ENCODE measurements around the gene LIX1L.

DNA sequence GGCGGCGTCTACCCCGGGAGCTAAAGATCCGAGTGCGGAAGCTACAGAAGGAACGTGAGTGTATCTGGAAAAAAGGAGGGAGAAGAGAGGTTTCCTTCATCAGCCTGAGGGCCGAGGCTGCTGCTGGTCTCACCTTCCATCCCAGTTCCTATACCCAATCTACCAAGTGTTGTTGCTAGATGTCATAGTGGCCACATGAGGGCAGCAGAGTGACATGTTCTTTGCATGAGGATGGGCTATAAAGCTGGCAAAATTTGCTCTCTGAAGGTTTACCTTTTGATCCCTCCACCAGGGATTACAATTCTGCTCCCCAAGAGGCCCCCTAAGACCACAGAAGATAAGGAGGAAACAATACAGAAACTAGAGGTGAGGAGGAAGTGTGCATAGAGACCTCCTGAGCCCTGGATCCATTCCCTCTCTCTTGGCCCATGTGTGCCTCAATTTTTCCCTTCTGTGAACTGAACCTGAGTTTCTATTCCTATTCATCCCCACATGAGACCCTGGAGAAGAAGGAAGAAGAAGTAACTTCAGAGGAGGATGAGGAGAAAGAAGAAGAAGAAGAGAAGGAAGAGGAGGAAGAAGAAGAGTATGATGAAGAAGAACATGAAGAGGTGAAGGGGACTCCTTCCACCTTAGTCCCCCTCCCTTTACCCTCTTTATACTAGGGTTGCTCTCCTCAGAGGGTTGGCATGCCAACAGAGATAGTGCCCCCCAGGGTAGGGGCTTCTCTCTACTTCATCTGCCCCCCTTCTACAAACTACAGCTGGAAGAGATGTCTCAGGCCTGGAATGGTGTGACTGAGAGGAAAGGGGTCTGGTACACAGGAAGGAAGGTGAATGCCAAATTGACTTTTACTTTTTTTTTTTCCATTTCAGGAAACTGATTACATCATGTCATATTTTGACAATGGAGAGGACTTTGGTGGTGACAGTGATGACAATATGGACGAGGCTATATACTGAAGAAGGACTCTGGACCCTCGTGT, 20.0 kb upstream of the LIX1L start:
- TF ChIP-seq ZNF274 (IDR thresholded peaks at IDR 0.05; ENCODE audit: low read depth, low read length) (no peak), YY1 (IDR thresholded peaks at IDR 0.05; ENCODE audit: insufficient read depth, insufficient read length) (no peak)

Measured in NT2/D1 (cell line).